Stimulated activated naive CD8-positive, alpha-beta T cell treated with anti-CD3 and anti-CD28 coated beads, Interleukin-15, Interleukin-2, amounts not matched to agents 100 ng/mL and 50 ng/mL, for 24 hours (primary cell): ENCODE measurements around the gene SERPINH1.

Source experiments
- H3K27ac Mint-ChIP-seq: one replicate; pipeline ENCODE4 v1.8.0; 2021; ENCODE audit warnings: mild to moderate bottlenecking, mixed read lengths
- H3K27me3 Mint-ChIP-seq: one replicate; pipeline ENCODE4 v1.8.0; 2021; ENCODE audit warnings: mixed read lengths
- H3K36me3 Mint-ChIP-seq: one replicate; pipeline ENCODE4 v1.8.0; 2021; ENCODE audit warnings: low read depth, mixed read lengths
- H3K4me1 Mint-ChIP-seq: one replicate; pipeline ENCODE4 v1.8.0; 2021; ENCODE audit warnings: low read depth, mixed read lengths
- H3K4me3 Mint-ChIP-seq: one replicate; pipeline ENCODE4 v1.8.0; 2021; ENCODE audit warnings: mild to moderate bottlenecking, mixed read lengths
- H3K9me3 Mint-ChIP-seq: one replicate; pipeline ENCODE4 v1.8.0; 2021; ENCODE audit warnings: mixed read lengths

Gene SERPINH1

GRCh38 chr11:75526192-75526541 is 35.9 kb upstream of the SERPINH1 start:
- H3K27me3 Mint-ChIP-seq, result peaks cover 11% of the 10 kb centered on the region
- H3K27ac Mint-ChIP-seq, result no peak overlapping the region
- H3K4me3 Mint-ChIP-seq, result peak overlapping the region; percentile 76
- H3K4me1 Mint-ChIP-seq, result peaks cover 20% of the 10 kb centered on the region
- H3K36me3 Mint-ChIP-seq, result no peaks in the 10 kb centered on the region
- no peaks in the 10 kb centered on the region for H3K9me3 Mint-ChIP-seq

GRCh38 chr11:75527130-75527529 is 34.9 kb upstream of the SERPINH1 start:
- H3K9me3 Mint-ChIP-seq, result no peaks in the 10 kb centered on the region
- H3K27ac Mint-ChIP-seq, result no peak overlapping the region
- H3K36me3 Mint-ChIP-seq, result no peaks in the 10 kb centered on the region
- peaks cover 11% of the 10 kb centered on the region for H3K27me3 Mint-ChIP-seq
- H3K4me1 Mint-ChIP-seq, result peaks cover 27% of the 10 kb centered on the region
- peak overlapping the region; percentile 76 for H3K4me3 Mint-ChIP-seq

- no peak overlapping the region for H3K27ac Mint-ChIP-seq
- no peaks in the 10 kb centered on the region for H3K9me3 Mint-ChIP-seq
Observed at GRCh38 chr11:75527938-75528735, 33.9 kb upstream of the SERPINH1 start.

GRCh38 chr11:75530577-75530976 is 31.5 kb upstream of the SERPINH1 start:
- Mint-ChIP-seq H3K27me3 (peaks cover 4% of the 10 kb centered on the region), H3K36me3 (no peaks in the 10 kb centered on the region), H3K4me1 (peaks cover 23% of the 10 kb centered on the region), H3K4me3 (no peak overlapping the region), H3K27ac (no peak overlapping the region), H3K9me3 (no peaks in the 10 kb centered on the region)

More at GRCh38 chr11:75527938-75528735, 33.9 kb upstream of the SERPINH1 start:
- H3K36me3 Mint-ChIP-seq, result no peaks in the 10 kb centered on the region
- H3K27me3 Mint-ChIP-seq, result peaks cover 11% of the 10 kb centered on the region
- peaks cover 30% of the 10 kb centered on the region for H3K4me1 Mint-ChIP-seq
- no peak overlapping the region for H3K4me3 Mint-ChIP-seq

- H3K4me1 Mint-ChIP-seq, result peaks cover 24% of the 10 kb centered on the region
- no peak overlapping the region for H3K27ac Mint-ChIP-seq
- no peaks in the 10 kb centered on the region for H3K9me3 Mint-ChIP-seq
- no peaks in the 10 kb centered on the region for H3K36me3 Mint-ChIP-seq
- no peak overlapping the region for H3K4me3 Mint-ChIP-seq
- peaks cover 4% of the 10 kb centered on the region for H3K27me3 Mint-ChIP-seq
Observed at GRCh38 chr11:75531325-75531724, 30.7 kb upstream of the SERPINH1 start.

- H3K27me3 Mint-ChIP-seq, result peaks cover 4% of the 10 kb centered on the region
- H3K36me3 Mint-ChIP-seq, result no peaks in the 10 kb centered on the region
- no peak overlapping the region for H3K27ac Mint-ChIP-seq
- no peaks in the 10 kb centered on the region for H3K9me3 Mint-ChIP-seq
- H3K4me3 Mint-ChIP-seq, result no peak overlapping the region
- peaks cover 32% of the 10 kb centered on the region for H3K4me1 Mint-ChIP-seq
Observed at GRCh38 chr11:75532200-75533048, 29.6 kb upstream of the SERPINH1 start.

GRCh38 chr11:75533896-75534258 is 28.2 kb upstream of the SERPINH1 start:
- Mint-ChIP-seq H3K27me3 (peaks cover 4% of the 10 kb centered on the region), H3K9me3 (no peaks in the 10 kb centered on the region), H3K27ac (no peak overlapping the region), H3K4me1 (peaks cover 44% of the 10 kb centered on the region), H3K36me3 (no peaks in the 10 kb centered on the region), H3K4me3 (no peak overlapping the region)

- Mint-ChIP-seq H3K27me3 (peaks cover 2% of the 10 kb centered on the region), H3K4me3 (no peak overlapping the region), H3K4me1 (peaks cover 44% of the 10 kb centered on the region), H3K36me3 (no peaks in the 10 kb centered on the region), H3K27ac (peak overlapping the region; percentile 34), H3K9me3 (no peaks in the 10 kb centered on the region)
Observed at GRCh38 chr11:75534259-75535069, 27.6 kb upstream of the SERPINH1 start.

- no peak overlapping the region for H3K4me3 Mint-ChIP-seq
- H3K27ac Mint-ChIP-seq, result no peak overlapping the region
- H3K27me3 Mint-ChIP-seq, result no peaks in the 10 kb centered on the region
- no peaks in the 10 kb centered on the region for H3K36me3 Mint-ChIP-seq
- H3K9me3 Mint-ChIP-seq, result no peaks in the 10 kb centered on the region
- H3K4me1 Mint-ChIP-seq, result peaks cover 44% of the 10 kb centered on the region
Observed at GRCh38 chr11:75535071-75535470, 27.0 kb upstream of the SERPINH1 start.

- no peaks in the 10 kb centered on the region for H3K9me3 Mint-ChIP-seq
- peak overlapping the region; percentile 64 for H3K27ac Mint-ChIP-seq
- no peaks in the 10 kb centered on the region for H3K36me3 Mint-ChIP-seq
- no peaks in the 10 kb centered on the region for H3K27me3 Mint-ChIP-seq
- peak overlapping the region; percentile 8 for H3K4me3 Mint-ChIP-seq
- H3K4me1 Mint-ChIP-seq, result peaks cover 38% of the 10 kb centered on the region
Observed at GRCh38 chr11:75536786-75537641, 25.0 kb upstream of the SERPINH1 start.

GRCh38 chr11:75537740-75538139 is 24.3 kb upstream of the SERPINH1 start:
- H3K4me1 Mint-ChIP-seq, result peaks cover 34% of the 10 kb centered on the region
- H3K9me3 Mint-ChIP-seq, result no peaks in the 10 kb centered on the region
- H3K36me3 Mint-ChIP-seq, result no peaks in the 10 kb centered on the region

GRCh38 chr11:75538150-75538942 is 23.7 kb upstream of the SERPINH1 start:
- H3K9me3 Mint-ChIP-seq, result no peaks in the 10 kb centered on the region
- H3K4me3 Mint-ChIP-seq, result no peak overlapping the region
- no peaks in the 10 kb centered on the region for H3K36me3 Mint-ChIP-seq
- H3K4me1 Mint-ChIP-seq, result peaks cover 34% of the 10 kb centered on the region
- H3K27ac Mint-ChIP-seq, result no peak overlapping the region
- H3K27me3 Mint-ChIP-seq, result no peaks in the 10 kb centered on the region

More at GRCh38 chr11:75537740-75538139, 24.3 kb upstream of the SERPINH1 start:
- Mint-ChIP-seq H3K4me3 (peak overlapping the region; percentile 8), H3K27me3 (no peaks in the 10 kb centered on the region), H3K27ac (peak overlapping the region; percentile 14)

GRCh38 chr11:75539459-75540334 is 22.4 kb upstream of the SERPINH1 start:
- Mint-ChIP-seq H3K4me1 (peaks cover 27% of the 10 kb centered on the region), H3K4me3 (no peak overlapping the region), H3K27me3 (no peaks in the 10 kb centered on the region), H3K36me3 (no peaks in the 10 kb centered on the region), H3K27ac (no peak overlapping the region), H3K9me3 (no peaks in the 10 kb centered on the region)
